Measurements from ENCODE around the gene CHRDL1.
A peak's percentile ranks its signal among the peaks of the same experiment; 100 is the strongest.

Gene CHRDL1

DNA sequence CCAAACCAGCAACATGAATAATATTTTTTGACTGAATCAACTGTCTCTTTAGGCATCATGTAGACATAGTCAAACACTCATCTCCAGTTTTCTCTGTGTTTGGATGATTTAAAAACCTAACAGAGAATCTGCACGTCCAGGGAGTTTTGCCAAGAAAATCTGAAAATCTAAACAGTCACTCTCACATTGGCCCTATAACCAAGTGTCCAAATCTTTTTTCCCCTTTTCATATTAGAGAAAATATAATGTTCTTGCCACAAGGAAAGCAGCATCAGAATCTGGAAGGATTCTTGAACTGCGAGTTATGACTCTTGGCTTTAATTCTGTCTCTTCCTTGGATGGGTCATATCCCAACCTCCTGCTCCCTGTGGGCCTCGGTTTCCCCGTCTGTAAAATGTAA is 8.8 kb upstream of the CHRDL1 start:
- Histone ChIP-seq H3K27me3 (ENCODE audit: control insufficient read depth in 3 of 3, insufficient read depth in 3 of 3, low read depth in 1 of 3, low read length in 3 of 3) (peaks cover 0 to 6% (median 0%) of the 10 kb centered on the region in 3 experiments), H3K9me3 (replicated peaks in 1 of 2; ENCODE audit: control insufficient read depth in 2 of 2, insufficient read depth in 1 of 2, low read depth in 1 of 2, low read length in 2 of 2) (no peaks in the 10 kb centered on the region), H3K9ac (ENCODE audit: low read depth, low read length, poor library complexity) (no peak overlapping the region), H2BK12ac (ENCODE audit: low read length) (no peak overlapping the region), H4K8ac (ENCODE audit: low read depth, low read length) (no peak overlapping the region), H2AFZ (ENCODE audit: low read length) (no peak overlapping the region), H3K18ac (ENCODE audit: low read length) (no peak overlapping the region), H2BK5ac (ENCODE audit: low read length) (no peak overlapping the region), H3K4me1 (ENCODE audit: control insufficient read depth in 2 of 2, insufficient read depth in 1 of 2, low read depth in 1 of 2, low read length in 2 of 2) (no peaks in the 10 kb centered on the region), H3K4me3 (ENCODE audit: low read length in 2 of 2) (no peak overlapping the region), H4K91ac (ENCODE audit: low read depth, low read length, poor library complexity) (no peak overlapping the region), H2BK15ac (ENCODE audit: low read length) (no peak overlapping the region), H3K4ac (ENCODE audit: low read length) (no peak overlapping the region), H3K4me2 (ENCODE audit: insufficient read depth, low read length, poor library complexity, severe bottlenecking) (no peak overlapping the region), H3K27ac (replicated peaks; ENCODE audit: low read length) (no peak overlapping the region), H3K36me3 (replicated peaks in 1 of 2; ENCODE audit: control insufficient read depth in 2 of 2, insufficient read depth in 2 of 2, low read length in 2 of 2) (no peaks in the 10 kb centered on the region), H3K79me1 (ENCODE audit: low read depth, low read length) (no peaks in the 10 kb centered on the region), H3K23ac (ENCODE audit: low read depth, low read length, poor library complexity) (no peak overlapping the region), H2AK5ac (ENCODE audit: low read depth, low read length) (no peak overlapping the region), H3K14ac (ENCODE audit: low read length) (no peak overlapping the region), H2BK120ac (ENCODE audit: low read depth, low read length) (no peak overlapping the region)
- no CpG with 5 or more reads among the region's 4 CpGs for WGBS, 2 donors (ENCODE audit: extremely low coverage in 2 of 2, insufficient read length in 2 of 2, insufficient replicate concordance in 1 of 2)
- no peak for DNase-seq (ENCODE audit: low spot score)

DNA sequence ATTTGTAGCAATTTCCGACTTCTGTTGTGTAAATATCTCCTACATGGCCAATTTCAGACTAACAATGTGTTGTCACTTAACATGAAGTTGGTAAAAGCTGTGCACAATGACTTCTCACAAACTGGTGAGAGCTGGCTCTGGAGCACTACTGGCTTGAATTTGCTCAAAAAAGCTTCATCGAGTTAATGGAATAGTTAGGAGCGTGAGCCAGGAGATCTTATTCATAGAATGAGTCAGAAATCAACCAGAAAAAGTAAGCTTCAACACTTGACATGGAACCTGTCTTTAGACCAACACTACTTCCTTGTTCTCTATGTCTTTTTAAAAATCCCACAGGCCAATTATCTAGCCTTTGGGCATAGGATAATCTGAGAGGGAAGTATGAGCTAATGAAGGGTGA is 7.9 kb upstream of the CHRDL1 start:
- H2AK5ac ChIP-seq (ENCODE audit: low read depth, low read length): no peak overlapping the region
- H4K8ac ChIP-seq (ENCODE audit: low read depth, low read length): no peak overlapping the region
- H3K4ac ChIP-seq (ENCODE audit: low read length): no peak overlapping the region
- H3K9me3 ChIP-seq (replicated peaks in 1 of 2; ENCODE audit: control insufficient read depth in 2 of 2, insufficient read depth in 1 of 2, low read depth in 1 of 2, low read length in 2 of 2): no peaks in the 10 kb centered on the region
- H3K4me2 ChIP-seq (ENCODE audit: insufficient read depth, low read length, poor library complexity, severe bottlenecking): no peak overlapping the region
- no peaks in the 10 kb centered on the region for H3K4me1 ChIP-seq (ENCODE audit: control insufficient read depth in 2 of 2, insufficient read depth in 1 of 2, low read depth in 1 of 2, low read length in 2 of 2)
- WGBS, 2 donors (ENCODE audit: extremely low coverage in 2 of 2, insufficient read length in 2 of 2, insufficient replicate concordance in 1 of 2): no CpG with 5 or more reads among the region's 3 CpGs
- H2BK5ac ChIP-seq (ENCODE audit: low read length): no peak overlapping the region
- H3K36me3 ChIP-seq (replicated peaks in 1 of 2; ENCODE audit: control insufficient read depth in 2 of 2, insufficient read depth in 2 of 2, low read length in 2 of 2): no peaks in the 10 kb centered on the region
- H3K79me1 ChIP-seq (ENCODE audit: low read depth, low read length): no peaks in the 10 kb centered on the region
- H3K27me3 ChIP-seq (ENCODE audit: control insufficient read depth in 3 of 3, insufficient read depth in 3 of 3, low read depth in 1 of 3, low read length in 3 of 3): peaks cover 0 to 2% (median 0%) of the 10 kb centered on the region in 3 experiments
- H2AFZ ChIP-seq (ENCODE audit: low read length): no peak overlapping the region
- H4K91ac ChIP-seq (ENCODE audit: low read depth, low read length, poor library complexity): no peak overlapping the region
- H2BK120ac ChIP-seq (ENCODE audit: low read depth, low read length): no peak overlapping the region
- DNase-seq (ENCODE audit: low spot score): no peak
- H3K4me3 ChIP-seq (ENCODE audit: low read length in 2 of 2): no peak overlapping the region
- no peak overlapping the region for H3K23ac ChIP-seq (ENCODE audit: low read depth, low read length, poor library complexity)
- no peak overlapping the region for H2BK15ac ChIP-seq (ENCODE audit: low read length)
- H3K14ac ChIP-seq (ENCODE audit: low read length): no peak overlapping the region
- H3K18ac ChIP-seq (ENCODE audit: low read length): no peak overlapping the region
- no peak overlapping the region for H3K27ac ChIP-seq (replicated peaks; ENCODE audit: low read length)
- no peak overlapping the region for H3K9ac ChIP-seq (ENCODE audit: low read depth, low read length, poor library complexity)
- no peak overlapping the region for H2BK12ac ChIP-seq (ENCODE audit: low read length)

DNA sequence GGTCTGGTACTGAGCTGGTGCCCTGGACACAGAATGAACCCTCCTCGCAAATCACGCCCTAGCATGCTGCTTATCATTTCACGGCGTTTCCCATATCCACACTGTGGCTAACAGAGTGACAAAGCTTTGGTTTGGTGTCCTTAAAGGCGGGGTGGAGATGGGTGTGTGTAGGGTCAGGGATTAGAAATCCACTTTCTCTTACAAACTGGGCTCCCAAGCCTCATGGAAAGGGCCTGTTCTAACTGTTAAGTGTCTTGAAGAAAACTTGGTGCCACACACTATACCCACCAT is 735 bp upstream of the CHRDL1 start:
- no peaks in the 10 kb centered on the region for H3K79me1 ChIP-seq (ENCODE audit: low read depth, low read length)
- H2BK15ac ChIP-seq (ENCODE audit: low read length): no peak overlapping the region
- peak overlapping the region; percentile 62 for H3K4me2 ChIP-seq (ENCODE audit: insufficient read depth, low read length, poor library complexity, severe bottlenecking)
- H2AFZ ChIP-seq (ENCODE audit: low read length): peak overlapping the region; percentile 79
- no peak overlapping the region for H2BK5ac ChIP-seq (ENCODE audit: low read length)
- H4K91ac ChIP-seq (ENCODE audit: low read depth, low read length, poor library complexity): no peak overlapping the region
- peak overlapping the region; percentile 33 to 77 for H3K4me3 ChIP-seq (ENCODE audit: low read length in 2 of 2)
- H3K23ac ChIP-seq (ENCODE audit: low read depth, low read length, poor library complexity): no peak overlapping the region
- no peak overlapping the region for H2BK12ac ChIP-seq (ENCODE audit: low read length)
- no peak for DNase-seq (ENCODE audit: low spot score)
- H2AK5ac ChIP-seq (ENCODE audit: low read depth, low read length): no peak overlapping the region
- no peak overlapping the region for H3K27ac ChIP-seq (replicated peaks; ENCODE audit: low read length)
- no peaks in the 10 kb centered on the region for H3K9me3 ChIP-seq (replicated peaks in 1 of 2; ENCODE audit: control insufficient read depth in 2 of 2, insufficient read depth in 1 of 2, low read depth in 1 of 2, low read length in 2 of 2)
- no CpG with 5 or more reads among the region's 5 CpGs for WGBS, 2 donors (ENCODE audit: extremely low coverage in 2 of 2, insufficient read length in 2 of 2, insufficient replicate concordance in 1 of 2)
- H3K9ac ChIP-seq (ENCODE audit: low read depth, low read length, poor library complexity): no peak overlapping the region
- no peaks in the 10 kb centered on the region for H3K36me3 ChIP-seq (replicated peaks in 1 of 2; ENCODE audit: control insufficient read depth in 2 of 2, insufficient read depth in 2 of 2, low read length in 2 of 2)
- H3K4ac ChIP-seq (ENCODE audit: low read length): no peak overlapping the region
- peaks cover 0 to 9% of the 10 kb centered on the region in 2 donors for H3K4me1 ChIP-seq (ENCODE audit: control insufficient read depth in 2 of 2, insufficient read depth in 1 of 2, low read depth in 1 of 2, low read length in 2 of 2)
- peaks cover 0 to 60% (median 0%) of the 10 kb centered on the region in 3 experiments for H3K27me3 ChIP-seq (ENCODE audit: control insufficient read depth in 3 of 3, insufficient read depth in 3 of 3, low read depth in 1 of 3, low read length in 3 of 3)
- peak overlapping the region; percentile 38 for H3K18ac ChIP-seq (ENCODE audit: low read length)
- no peak overlapping the region for H4K8ac ChIP-seq (ENCODE audit: low read depth, low read length)
- no peak overlapping the region for H2BK120ac ChIP-seq (ENCODE audit: low read depth, low read length)
- no peak overlapping the region for H3K14ac ChIP-seq (ENCODE audit: low read length)

DNA sequence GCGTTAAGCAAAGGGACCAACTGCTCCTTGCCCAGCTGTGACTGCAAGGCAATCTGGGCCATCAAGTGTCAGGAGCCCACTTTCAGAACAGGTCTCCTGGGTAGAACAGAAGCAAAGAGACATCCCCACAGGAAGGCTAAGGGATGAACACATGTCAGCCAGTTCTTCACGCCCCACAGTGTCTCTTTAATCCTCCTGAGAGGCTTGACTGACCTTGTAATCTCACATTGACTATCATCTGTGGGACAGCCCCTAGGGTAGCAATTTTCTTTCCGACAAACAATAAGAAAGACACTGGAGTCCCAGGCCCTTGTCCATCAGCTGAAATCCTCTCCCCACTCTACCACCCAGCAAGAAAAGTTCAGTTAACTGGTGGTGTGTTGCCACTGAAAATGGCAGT is 1.0 kb downstream of the CHRDL1 start:
- Histone ChIP-seq H3K14ac (ENCODE audit: low read length) (no peak overlapping the region), H2BK12ac (ENCODE audit: low read length) (no peak overlapping the region), H3K36me3 (replicated peaks in 1 of 2; ENCODE audit: control insufficient read depth in 2 of 2, insufficient read depth in 2 of 2, low read length in 2 of 2) (no peaks in the 10 kb centered on the region), H2BK120ac (ENCODE audit: low read depth, low read length) (no peak overlapping the region), H3K27me3 (ENCODE audit: control insufficient read depth in 3 of 3, insufficient read depth in 3 of 3, low read depth in 1 of 3, low read length in 3 of 3) (peaks cover 0 to 68% (median 0%) of the 10 kb centered on the region in 3 experiments), H3K9me3 (replicated peaks in 1 of 2; ENCODE audit: control insufficient read depth in 2 of 2, insufficient read depth in 1 of 2, low read depth in 1 of 2, low read length in 2 of 2) (no peaks in the 10 kb centered on the region), H2BK15ac (ENCODE audit: low read length) (no peak overlapping the region), H2AK5ac (ENCODE audit: low read depth, low read length) (no peak overlapping the region), H3K9ac (ENCODE audit: low read depth, low read length, poor library complexity) (no peak overlapping the region), H3K18ac (ENCODE audit: low read length) (no peak overlapping the region), H3K23ac (ENCODE audit: low read depth, low read length, poor library complexity) (no peak overlapping the region), H2AFZ (ENCODE audit: low read length) (no peak overlapping the region), H2BK5ac (ENCODE audit: low read length) (no peak overlapping the region), H3K4me1 (ENCODE audit: control insufficient read depth in 2 of 2, insufficient read depth in 1 of 2, low read depth in 1 of 2, low read length in 2 of 2) (peaks cover 0 to 12% of the 10 kb centered on the region in 2 donors), H3K27ac (replicated peaks; ENCODE audit: low read length) (no peak overlapping the region), H3K4ac (ENCODE audit: low read length) (no peak overlapping the region), H4K8ac (ENCODE audit: low read depth, low read length) (no peak overlapping the region), H3K4me3 (ENCODE audit: low read length in 2 of 2) (no peak overlapping the region), H3K79me1 (ENCODE audit: low read depth, low read length) (no peaks in the 10 kb centered on the region), H4K91ac (ENCODE audit: low read depth, low read length, poor library complexity) (no peak overlapping the region), H3K4me2 (ENCODE audit: insufficient read depth, low read length, poor library complexity, severe bottlenecking) (no peak overlapping the region)
- no CpG with 5 or more reads among the region's 3 CpGs for WGBS, 2 donors (ENCODE audit: extremely low coverage in 2 of 2, insufficient read length in 2 of 2, insufficient replicate concordance in 1 of 2)
- DNase-seq (ENCODE audit: low spot score): no peak
